Measurements from ENCODE around the gene CFAP299.

The CFAP299 gene

GRCh38 chr4:80495865-80496264, 160.3 kb downstream of the CFAP299 start:
- no peak for TF ChIP-seq CTCF (IDR thresholded peaks at IDR 0.05)
- no peak for TF ChIP-seq ZFX (IDR thresholded peaks at IDR 0.05; ENCODE audit: borderline replicate concordance)
- H3K27ac ChIP-seq, result no peak overlapping the region

GRCh38 chr4:80498725-80499124, 163.2 kb downstream of the CFAP299 start:
- no peak for TF ChIP-seq CTCF (IDR thresholded peaks at IDR 0.05)
- no peak for TF ChIP-seq ZFX (IDR thresholded peaks at IDR 0.05; ENCODE audit: borderline replicate concordance)
- H3K27ac ChIP-seq, result no peak overlapping the region

- no peak overlapping the region for H3K27ac ChIP-seq
- TF ChIP-seq ZFX (IDR thresholded peaks at IDR 0.05; ENCODE audit: borderline replicate concordance) (no peak), CTCF (IDR thresholded peaks at IDR 0.05) (no peak)
These were observed 165.1 kb downstream of the CFAP299 start for GRCh38 chr4:80500613-80501012.

- TF ChIP-seq ZFX (IDR thresholded peaks at IDR 0.05; ENCODE audit: borderline replicate concordance), result no peak
- no peak for TF ChIP-seq CTCF (IDR thresholded peaks at IDR 0.05)
These were observed 171.5 kb downstream of the CFAP299 start for GRCh38 chr4:80507077-80507476.

GRCh38 chr4:80507507-80507906, 172.0 kb downstream of the CFAP299 start:
- TF ChIP-seq CTCF (IDR thresholded peaks at IDR 0.05) (no peak), ZFX (IDR thresholded peaks at IDR 0.05; ENCODE audit: borderline replicate concordance) (no peak)
- H3K27ac ChIP-seq, result no peak overlapping the region

More at GRCh38 chr4:80507077-80507476, 171.5 kb downstream of the CFAP299 start:
- no peak overlapping the region for H3K27ac ChIP-seq

GRCh38 chr4:80515496-80515895, 180.0 kb downstream of the CFAP299 start:
- no peak overlapping the region for H3K27ac ChIP-seq
- TF ChIP-seq CTCF (IDR thresholded peaks at IDR 0.05), result no peak
- TF ChIP-seq ZFX (IDR thresholded peaks at IDR 0.05; ENCODE audit: borderline replicate concordance), result no peak

GRCh38 chr4:80521438-80521837, 185.9 kb downstream of the CFAP299 start:
- TF ChIP-seq ZFX (IDR thresholded peaks at IDR 0.05; ENCODE audit: borderline replicate concordance), result no peak
- TF ChIP-seq CTCF (IDR thresholded peaks at IDR 0.05), result no peak
- no peak overlapping the region for H3K27ac ChIP-seq
